Mammary epithelial cell (primary cell): ENCODE data around the gene RAVER1.

Source experiments
- EZH2 ChIP-seq: IDR thresholded peaks from 2 replicates; pipeline ENCODE4 v1.6.1; 2012; ENCODE audit warnings: low read length, inconsistent platforms, borderline replicate concordance
- TF ChIP-seq, protein P1 (sequence below), 2 donors: IDR thresholded peaks in 1 of 2; conservative IDR thresholded peaks in 1 of 2; 2 replicates each; pipeline ENCODE4 v1.5.1; 2011 to 2012; ENCODE audit warnings: inconsistent platforms in 2 of 2, low read length in 2 of 2, mild to moderate bottlenecking in 2 of 2, control low read depth in 1 of 2, low read depth in 1 of 2; ENCODE audit not compliant: insufficient read depth in 1 of 2; ENCODE audit errors: extremely low read depth in 1 of 2

DNA sequence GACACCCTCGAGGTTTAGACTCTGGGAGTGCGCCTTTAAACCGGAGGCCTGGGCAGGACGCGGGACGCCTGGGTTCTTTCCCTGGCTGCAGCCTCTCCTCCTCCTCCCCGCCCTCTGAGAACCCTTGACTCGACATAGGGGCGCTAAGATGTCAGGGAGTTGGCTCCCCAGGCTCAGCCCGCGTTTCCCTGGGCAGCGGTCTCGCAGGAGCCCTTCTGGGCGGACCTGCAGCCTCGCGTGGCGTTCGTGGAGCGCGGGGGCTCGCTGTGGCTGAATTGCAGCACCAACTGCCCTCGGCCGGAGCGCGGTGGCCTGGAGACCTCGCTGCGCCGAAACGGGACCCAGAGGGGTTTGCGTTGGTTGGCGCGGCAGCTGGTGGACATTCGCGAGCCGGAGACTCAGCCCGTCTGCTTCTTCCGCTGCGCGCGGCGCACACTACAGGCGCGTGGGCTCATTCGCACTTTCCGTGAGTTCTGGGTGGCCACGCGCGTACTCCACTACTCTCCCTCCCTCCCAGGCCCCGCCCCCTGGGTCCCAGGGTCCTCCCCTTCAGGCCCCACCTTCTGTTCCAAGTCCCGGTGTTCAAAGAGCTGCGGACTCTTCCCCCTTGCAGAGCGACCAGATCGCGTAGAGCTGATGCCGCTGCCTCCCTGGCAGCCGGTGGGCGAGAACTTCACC lies 42.3 kb downstream of the RAVER1 start:
- TF ChIP-seq EZH2 = no peak
- TF ChIP-seq, protein P1, sequence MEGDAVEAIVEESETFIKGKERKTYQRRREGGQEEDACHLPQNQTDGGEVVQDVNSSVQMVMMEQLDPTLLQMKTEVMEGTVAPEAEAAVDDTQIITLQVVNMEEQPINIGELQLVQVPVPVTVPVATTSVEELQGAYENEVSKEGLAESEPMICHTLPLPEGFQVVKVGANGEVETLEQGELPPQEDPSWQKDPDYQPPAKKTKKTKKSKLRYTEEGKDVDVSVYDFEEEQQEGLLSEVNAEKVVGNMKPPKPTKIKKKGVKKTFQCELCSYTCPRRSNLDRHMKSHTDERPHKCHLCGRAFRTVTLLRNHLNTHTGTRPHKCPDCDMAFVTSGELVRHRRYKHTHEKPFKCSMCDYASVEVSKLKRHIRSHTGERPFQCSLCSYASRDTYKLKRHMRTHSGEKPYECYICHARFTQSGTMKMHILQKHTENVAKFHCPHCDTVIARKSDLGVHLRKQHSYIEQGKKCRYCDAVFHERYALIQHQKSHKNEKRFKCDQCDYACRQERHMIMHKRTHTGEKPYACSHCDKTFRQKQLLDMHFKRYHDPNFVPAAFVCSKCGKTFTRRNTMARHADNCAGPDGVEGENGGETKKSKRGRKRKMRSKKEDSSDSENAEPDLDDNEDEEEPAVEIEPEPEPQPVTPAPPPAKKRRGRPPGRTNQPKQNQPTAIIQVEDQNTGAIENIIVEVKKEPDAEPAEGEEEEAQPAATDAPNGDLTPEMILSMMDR (conservative IDR thresholded peaks at IDR 0.05 in 1 of 2, IDR thresholded peaks at IDR 0.05 in 1 of 2; ENCODE audit: extremely low read depth in 1 of 2, insufficient read depth in 1 of 2, low read depth in 1 of 2, low read length in 2 of 2) = no peak
